ENCODE data around the gene OGFOD3. TPM values are rescaled to one million over a fixed set of nuclear protein-coding genes. Genes with fewer than 3 reads are reported as not detected.

Gene OGFOD3
- polyA plus RNA-seq, 2 of the 4 experiments (the other 2 are of a cell fraction): 15.2 to 19.8 TPM

DNA sequence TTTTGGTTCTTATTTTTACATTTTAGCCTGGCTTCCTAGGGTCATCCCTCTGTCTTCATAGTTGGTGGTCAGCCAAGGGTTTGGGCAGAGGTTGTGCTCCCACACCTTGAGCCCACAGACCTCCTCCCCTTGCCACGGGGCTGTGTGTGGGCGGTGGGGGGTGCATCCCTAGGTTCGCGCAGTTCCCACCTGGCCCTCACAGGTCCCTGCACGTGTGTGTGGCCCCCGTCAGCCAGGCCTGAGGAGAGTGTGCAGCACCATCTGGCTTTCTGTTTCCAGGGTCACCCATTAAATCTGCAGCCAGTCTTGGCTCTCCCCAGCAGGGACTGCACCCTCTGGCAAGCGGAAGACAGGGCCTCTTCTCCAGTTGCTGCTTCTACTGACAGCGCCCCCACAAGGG, 13.6 kb upstream of the OGFOD3 start:
- TF ChIP-seq RNF2 (IDR thresholded peaks at IDR 0.05; ENCODE audit: borderline replicate concordance, low read depth) (no peak), MAZ (IDR thresholded peaks at IDR 0.05; ENCODE audit: borderline replicate concordance, low read depth, low read length) (no peak), ZC3H11A (IDR thresholded peaks at IDR 0.05) (no peak), ESRRA (IDR thresholded peaks at IDR 0.05; ENCODE audit: borderline replicate concordance, low read length) (no peak), FOSL2 (IDR thresholded peaks at IDR 0.05) (no peak), FOSL2 (CRISPR knock-in tag; IDR thresholded peaks at IDR 0.05) (no peak), FOXS1 (CRISPR knock-in tag; IDR thresholded peaks at IDR 0.05) (no peak), EHF (CRISPR knock-in tag; IDR thresholded peaks at IDR 0.05) (no peak), CBX2 (IDR thresholded peaks at IDR 0.05; ENCODE audit: borderline replicate concordance, low read depth) (no peak), HDAC2 (IDR thresholded peaks at IDR 0.05) (no peak), ZSCAN20 (CRISPR knock-in tag; IDR thresholded peaks at IDR 0.05) (no peak), JUN (IDR thresholded peaks at IDR 0.05) (no peak)
- TF ChIP-seq, protein P1, sequence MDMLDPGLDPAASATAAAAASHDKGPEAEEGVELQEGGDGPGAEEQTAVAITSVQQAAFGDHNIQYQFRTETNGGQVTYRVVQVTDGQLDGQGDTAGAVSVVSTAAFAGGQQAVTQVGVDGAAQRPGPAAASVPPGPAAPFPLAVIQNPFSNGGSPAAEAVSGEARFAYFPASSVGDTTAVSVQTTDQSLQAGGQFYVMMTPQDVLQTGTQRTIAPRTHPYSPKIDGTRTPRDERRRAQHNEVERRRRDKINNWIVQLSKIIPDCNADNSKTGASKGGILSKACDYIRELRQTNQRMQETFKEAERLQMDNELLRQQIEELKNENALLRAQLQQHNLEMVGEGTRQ (IDR thresholded peaks at IDR 0.05): no peak
- DNase-seq (ENCODE audit: low read depth in 1 of 2, low spot score in 1 of 2) (no peak), ATAC-seq (no peak), FAIRE-seq (no peak)
- 86% methylated on average over 8 of the region's 8 CpGs for WGBS (ENCODE audit: missing lambda C conversion rate)
- Histone ChIP-seq H3K4me3 (no peak overlapping the region), H3K4me2 (no peak overlapping the region), H3K27ac (no peak overlapping the region), H3K4me1 (no peaks in the 10 kb centered on the region), H3K9me3 (no peaks in the 10 kb centered on the region)
- CTCF ChIA-PET: interaction anchor here (1.4 to 2.9 kb wide), 3 partner anchors 10 to 23 kb away, joined by 3 to 15 read pairs (median 4); no protein-coding TSS in a partner anchor
- POLR2A ChIA-PET: no interaction called here

GRCh38 chr17:82429824-82430223, 11.4 kb upstream of the OGFOD3 start:
- DNase-seq (ENCODE audit: low read depth in 1 of 2, low spot score in 1 of 2): no peak
- Histone ChIP-seq H3K9me3 (no peaks in the 10 kb centered on the region), H3K4me1 (no peaks in the 10 kb centered on the region), H3K4me2 (no peak overlapping the region), H3K27ac (no peak overlapping the region), H3K4me3 (no peak overlapping the region)
- ATAC-seq: 0 out of 6 replicates have a peak, but pooled peaks of 1 of the 2 experiments have one; percentile 6
- POLR2A ChIA-PET: no interaction called here
- no peak for TF ChIP-seq MAZ (IDR thresholded peaks at IDR 0.05; ENCODE audit: borderline replicate concordance, low read depth, low read length)
- TF ChIP-seq ZC3H11A (IDR thresholded peaks at IDR 0.05): no peak
- TF ChIP-seq POLR2A (IDR thresholded peaks at IDR 0.05; ENCODE audit: low read length): no peak
- TF ChIP-seq RNF2 (IDR thresholded peaks at IDR 0.05; ENCODE audit: borderline replicate concordance, low read depth): no peak
- TF ChIP-seq NFE2L2 (conservative IDR thresholded peaks at IDR 0.05; ENCODE audit: low read length): no peak
- no peak for TF ChIP-seq KDM1A (IDR thresholded peaks at IDR 0.05; ENCODE audit: low read depth)
- no peak for TF ChIP-seq GATA3 (IDR thresholded peaks at IDR 0.05; ENCODE audit: borderline replicate concordance)
- TF ChIP-seq ZFP36 (IDR thresholded peaks at IDR 0.05; ENCODE audit: borderline replicate concordance, partially characterized antibody): no peak
- no peak for TF ChIP-seq HEYL (CRISPR knock-in tag; IDR thresholded peaks at IDR 0.05)
- TF ChIP-seq, protein P2, sequence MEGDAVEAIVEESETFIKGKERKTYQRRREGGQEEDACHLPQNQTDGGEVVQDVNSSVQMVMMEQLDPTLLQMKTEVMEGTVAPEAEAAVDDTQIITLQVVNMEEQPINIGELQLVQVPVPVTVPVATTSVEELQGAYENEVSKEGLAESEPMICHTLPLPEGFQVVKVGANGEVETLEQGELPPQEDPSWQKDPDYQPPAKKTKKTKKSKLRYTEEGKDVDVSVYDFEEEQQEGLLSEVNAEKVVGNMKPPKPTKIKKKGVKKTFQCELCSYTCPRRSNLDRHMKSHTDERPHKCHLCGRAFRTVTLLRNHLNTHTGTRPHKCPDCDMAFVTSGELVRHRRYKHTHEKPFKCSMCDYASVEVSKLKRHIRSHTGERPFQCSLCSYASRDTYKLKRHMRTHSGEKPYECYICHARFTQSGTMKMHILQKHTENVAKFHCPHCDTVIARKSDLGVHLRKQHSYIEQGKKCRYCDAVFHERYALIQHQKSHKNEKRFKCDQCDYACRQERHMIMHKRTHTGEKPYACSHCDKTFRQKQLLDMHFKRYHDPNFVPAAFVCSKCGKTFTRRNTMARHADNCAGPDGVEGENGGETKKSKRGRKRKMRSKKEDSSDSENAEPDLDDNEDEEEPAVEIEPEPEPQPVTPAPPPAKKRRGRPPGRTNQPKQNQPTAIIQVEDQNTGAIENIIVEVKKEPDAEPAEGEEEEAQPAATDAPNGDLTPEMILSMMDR (IDR thresholded peaks at IDR 0.05): no peak
- CTCF ChIA-PET: interaction anchor here (1.2 to 2.9 kb wide), 3 partner anchors 10 to 78 kb away, joined by 3 to 15 read pairs (median 3); no protein-coding TSS in a partner anchor
- no peak for FAIRE-seq
- WGBS (ENCODE audit: missing lambda C conversion rate): 70% methylated on average over 7 of the region's 7 CpGs

GRCh38 chr17:82428546-82428945, 10.2 kb upstream of the OGFOD3 start:
- POLR2A ChIA-PET: no interaction called here
- Histone ChIP-seq H3K27ac (no peak overlapping the region), H3K4me3 (no peak overlapping the region), H3K9me3 (no peaks in the 10 kb centered on the region), H3K4me2 (no peak overlapping the region), H3K4me1 (no peaks in the 10 kb centered on the region)
- FAIRE-seq (no peak), ATAC-seq (no peak), DNase-seq (ENCODE audit: low read depth in 1 of 2, low spot score in 1 of 2) (no peak)
- WGBS (ENCODE audit: missing lambda C conversion rate): 87% methylated on average over 3 of the region's 3 CpGs
- CTCF ChIA-PET: interaction anchor here (1.2 to 1.5 kb wide), 2 partner anchors 10 to 76 kb away, joined by 4 read pairs; no protein-coding TSS in a partner anchor
- TF ChIP-seq ZC3H11A (IDR thresholded peaks at IDR 0.05): no peak
- TF ChIP-seq TFCP2L1 (CRISPR knock-in tag; IDR thresholded peaks at IDR 0.05): no peak
- TF ChIP-seq POLR2AphosphoS2 (conservative IDR thresholded peaks at IDR 0.05; ENCODE audit: low read length): no peak
- no peak for TF ChIP-seq CBX2 (IDR thresholded peaks at IDR 0.05; ENCODE audit: borderline replicate concordance, low read depth)
- TF ChIP-seq KDM1A (IDR thresholded peaks at IDR 0.05; ENCODE audit: low read depth): no peak
- no peak for TF ChIP-seq MAFK (IDR thresholded peaks at IDR 0.05; ENCODE audit: partially characterized antibody)
- no peak for TF ChIP-seq HEYL (CRISPR knock-in tag; IDR thresholded peaks at IDR 0.05)
- TF ChIP-seq RARB (CRISPR knock-in tag; IDR thresholded peaks at IDR 0.05): no peak
- TF ChIP-seq, protein P3, sequence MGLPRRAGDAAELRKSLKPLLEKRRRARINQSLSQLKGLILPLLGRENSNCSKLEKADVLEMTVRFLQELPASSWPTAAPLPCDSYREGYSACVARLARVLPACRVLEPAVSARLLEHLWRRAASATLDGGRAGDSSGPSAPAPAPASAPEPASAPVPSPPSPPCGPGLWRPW (IDR thresholded peaks at IDR 0.05): no peak
- no peak for TF ChIP-seq JUNB (IDR thresholded peaks at IDR 0.05)
- TF ChIP-seq CEBPB (IDR thresholded peaks at IDR 0.05): no peak
- TF ChIP-seq GATA3 (IDR thresholded peaks at IDR 0.05; ENCODE audit: borderline replicate concordance): no peak
- no peak for TF ChIP-seq RCOR1 (IDR thresholded peaks at IDR 0.05; ENCODE audit: low read depth, low read length)
- no peak for TF ChIP-seq REST (IDR thresholded peaks at IDR 0.05)
